ENCODE results near the gene STARD9.
"Not testable (repeated sequence)": the region's sequence is repeated elsewhere in the genome, so short reads cannot be mapped to it uniquely, and the experiment has no call there.

Gene STARD9

GRCh38 chr15:42575188-42576039, at the start of gene STARD9:
Gene STARD9, plus strand, starts transcription at chr15:42575606. Its CDS starts 110 bp downstream, at chr15:42575716.
- DNase-seq = peak; percentile 94

GRCh38 chr15:42528970-42529369, 46.4 kb upstream of the STARD9 start:
- no peak for DNase-seq

GRCh38 chr15:42533246-42533645, 42.2 kb upstream of the STARD9 start:
- no peak for DNase-seq

GRCh38 chr15:42544853-42545629, 30.4 kb upstream of the STARD9 start:
- DNase-seq = no peak

DNA sequence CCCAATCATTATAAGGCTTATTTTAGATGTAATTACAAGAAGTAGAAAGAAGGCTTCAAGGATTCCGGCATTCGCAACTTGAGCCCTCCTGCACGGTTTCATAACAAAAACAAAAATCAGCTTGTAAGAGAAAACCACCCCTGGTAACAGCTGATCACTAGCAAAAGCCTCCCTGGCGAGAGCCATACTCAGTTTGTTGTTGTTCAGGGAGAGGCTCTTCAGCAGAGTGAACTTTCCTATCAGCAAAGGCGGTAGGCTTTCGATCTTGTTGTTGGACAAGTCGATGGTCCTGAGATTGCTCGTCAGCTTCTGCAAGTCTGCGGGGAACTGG, 27.5 kb upstream of the STARD9 start:
- DNase-seq = no peak

- peak; percentile 87 for DNase-seq
Measured at GRCh38 chr15:42548249-42549031, 27.0 kb upstream of the STARD9 start, which contains the start of the genes HAUS2 and LRRC57. Gene HAUS2, plus strand, starts transcription at chr15:42548838. Its CDS starts 35 bp downstream, at chr15:42548873. Gene LRRC57, minus strand, starts transcription at chr15:42548793. Its CDS starts 359 bp downstream, at chr15:42548434.

- peak; percentile 8 for DNase-seq
Measured at GRCh38 chr15:42549032-42549491, 26.3 kb upstream of the STARD9 start.

DNA sequence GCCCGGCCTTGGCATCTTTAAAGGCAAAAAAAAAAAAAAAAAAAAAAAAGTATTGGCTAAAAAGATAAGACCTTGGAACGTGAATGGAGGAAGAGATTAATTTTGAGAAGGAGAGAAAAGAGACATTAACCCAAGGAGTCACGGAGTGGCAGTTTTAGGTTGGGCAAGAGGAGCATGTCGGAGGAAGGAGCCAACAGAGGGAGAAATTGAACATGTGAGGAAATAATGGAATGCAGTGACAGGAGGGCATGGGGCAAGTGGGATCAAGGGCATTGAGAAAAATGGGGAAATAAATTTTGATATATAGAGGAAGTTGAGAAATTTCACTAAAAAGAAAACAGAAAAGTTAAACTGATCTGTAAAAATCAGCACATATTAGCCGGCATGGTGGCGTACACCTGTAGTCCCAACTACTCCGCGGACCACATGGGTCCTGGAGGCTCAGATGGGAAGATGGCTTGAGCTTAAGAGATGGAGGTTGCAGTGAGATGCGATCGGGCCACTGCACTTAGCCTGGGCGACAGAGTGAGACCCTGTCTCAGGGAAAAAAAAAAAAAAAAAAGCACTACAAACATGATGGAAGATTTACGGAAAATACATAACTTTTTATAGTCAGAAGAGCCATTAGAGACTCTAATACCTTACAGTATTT, 25.5 kb upstream of the STARD9 start:
- DNase-seq = no peak

GRCh38 chr15:42553554-42553953, 21.9 kb upstream of the STARD9 start:
- no peak for DNase-seq

DNA sequence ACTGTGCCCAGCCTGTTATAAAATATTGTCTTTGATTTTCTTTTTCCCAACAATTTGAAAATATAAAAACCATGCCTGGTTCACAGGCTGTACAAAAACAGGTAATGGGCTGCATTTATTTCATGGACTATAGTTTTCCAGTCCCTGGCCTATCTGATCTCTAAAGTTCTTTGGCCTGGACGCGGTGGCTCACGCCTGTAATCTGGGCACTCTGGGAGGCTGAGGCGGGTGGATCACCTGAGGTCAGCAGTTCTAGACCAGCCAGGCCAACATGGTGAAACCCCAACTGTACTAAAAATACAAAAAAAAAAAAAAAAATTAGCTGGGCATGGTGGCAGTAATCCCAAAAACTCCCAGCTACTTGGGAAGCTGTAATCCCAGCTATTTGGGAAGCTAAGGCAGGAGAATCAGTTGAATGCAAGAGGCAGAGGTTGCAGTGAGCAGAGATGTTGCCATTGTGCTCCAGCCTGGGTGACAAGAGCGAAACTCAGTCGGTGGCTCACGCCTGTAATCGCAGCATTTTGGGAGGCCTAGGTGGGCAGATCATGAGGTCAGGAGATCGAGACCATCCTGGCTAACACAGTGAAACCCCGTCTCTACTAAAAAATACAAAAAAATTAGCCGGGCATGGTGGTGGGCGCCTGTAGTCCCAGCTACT, 18.7 kb upstream of the STARD9 start:
- not testable (repeated sequence) for DNase-seq

DNA sequence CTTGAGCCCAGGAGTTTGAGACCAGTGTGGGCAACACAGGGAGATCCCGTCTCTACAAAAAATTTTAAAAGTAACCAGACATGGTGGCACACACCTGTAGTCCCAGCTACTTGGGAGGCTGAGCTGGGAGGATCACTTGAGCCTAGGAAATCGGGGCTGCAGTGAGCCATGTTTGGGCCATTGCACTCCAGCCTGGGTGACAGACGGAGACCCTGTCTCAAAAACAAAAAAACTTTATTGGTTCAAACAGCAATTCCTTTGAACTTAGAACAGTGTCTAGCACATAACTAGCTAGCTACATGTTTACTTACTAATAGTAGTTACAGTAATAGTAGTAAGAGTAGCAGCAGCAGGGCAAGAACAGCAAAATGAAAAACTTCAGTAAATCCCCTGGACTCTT, 16.7 kb upstream of the STARD9 start:
- DNase-seq = no peak

DNA sequence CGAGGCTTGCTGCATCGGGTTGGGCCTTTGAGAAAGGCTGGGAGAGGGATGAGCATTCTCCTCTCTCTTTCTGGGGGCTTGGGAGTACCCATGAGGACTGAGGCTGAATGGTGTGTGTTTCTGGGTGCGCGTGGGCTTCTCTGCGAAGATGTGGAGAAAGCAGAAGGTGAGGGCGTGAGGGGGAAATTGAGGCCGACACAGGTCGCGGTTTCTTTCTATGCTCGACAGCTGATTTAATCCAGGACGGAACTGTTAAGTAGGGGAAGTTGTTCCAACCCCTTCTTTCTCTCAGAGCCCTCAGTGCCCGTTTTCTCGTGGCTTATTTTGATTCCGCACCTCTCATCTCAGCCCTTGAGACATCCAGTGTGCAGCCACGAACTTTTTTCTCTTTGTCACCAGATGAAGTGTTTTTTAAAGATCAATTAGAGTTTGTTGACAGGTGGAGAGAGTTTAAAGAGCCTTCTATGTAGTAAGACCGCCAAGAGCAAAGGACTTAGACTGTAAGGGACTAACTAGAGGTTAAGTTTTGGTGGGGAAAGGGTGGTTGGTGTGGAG, 711 bp downstream of the STARD9 start:
- no peak for DNase-seq

DNA sequence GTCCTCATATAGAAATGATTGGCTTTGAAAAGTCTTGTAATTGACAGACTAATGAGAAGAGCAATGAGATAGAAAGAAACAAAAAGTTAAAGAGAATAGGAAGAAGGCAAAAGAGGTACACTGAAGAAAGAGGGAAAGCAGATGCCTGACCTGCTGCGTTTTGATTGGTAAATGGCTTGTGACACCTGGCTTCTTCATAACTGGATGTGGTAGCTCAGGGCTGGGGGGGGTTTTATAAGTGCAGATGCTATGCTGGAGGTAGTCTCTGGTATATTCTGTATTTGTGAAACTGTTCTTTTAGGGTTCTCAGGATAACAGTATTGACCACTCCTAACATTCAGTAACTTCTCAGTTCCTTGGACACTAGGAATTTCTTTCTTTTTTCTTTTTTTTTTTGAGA, 1.4 kb downstream of the STARD9 start:
- DNase-seq = no peak

- DNase-seq = no peak
Measured at GRCh38 chr15:42577514-42578031, 2.2 kb downstream of the STARD9 start.

DNA sequence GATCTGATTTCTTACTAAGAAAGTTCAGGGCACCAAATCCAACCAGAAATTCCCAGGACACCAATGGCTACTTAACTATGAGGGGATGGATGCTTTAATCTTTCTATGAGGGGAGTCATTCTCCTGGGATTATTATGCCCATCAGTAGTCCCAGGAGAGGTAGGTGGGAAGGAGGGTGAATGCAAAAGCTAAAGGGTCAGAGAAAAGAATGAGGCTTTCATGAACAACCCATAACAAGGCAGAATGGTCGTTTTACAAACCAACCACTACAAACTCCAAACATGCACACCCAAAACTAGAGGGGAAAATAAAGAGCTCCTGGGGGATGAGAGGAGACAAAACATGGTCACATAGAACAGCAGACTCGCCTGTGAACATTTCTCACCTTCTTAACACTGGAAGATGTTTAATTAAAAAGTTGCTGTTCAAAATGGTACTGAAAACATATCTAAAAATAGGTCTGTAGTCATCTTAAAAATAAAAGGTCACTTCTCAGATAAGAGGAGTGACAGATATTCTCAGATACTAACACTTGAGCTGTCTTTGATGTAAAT, 3.7 kb downstream of the STARD9 start:
- no peak for DNase-seq

DNA sequence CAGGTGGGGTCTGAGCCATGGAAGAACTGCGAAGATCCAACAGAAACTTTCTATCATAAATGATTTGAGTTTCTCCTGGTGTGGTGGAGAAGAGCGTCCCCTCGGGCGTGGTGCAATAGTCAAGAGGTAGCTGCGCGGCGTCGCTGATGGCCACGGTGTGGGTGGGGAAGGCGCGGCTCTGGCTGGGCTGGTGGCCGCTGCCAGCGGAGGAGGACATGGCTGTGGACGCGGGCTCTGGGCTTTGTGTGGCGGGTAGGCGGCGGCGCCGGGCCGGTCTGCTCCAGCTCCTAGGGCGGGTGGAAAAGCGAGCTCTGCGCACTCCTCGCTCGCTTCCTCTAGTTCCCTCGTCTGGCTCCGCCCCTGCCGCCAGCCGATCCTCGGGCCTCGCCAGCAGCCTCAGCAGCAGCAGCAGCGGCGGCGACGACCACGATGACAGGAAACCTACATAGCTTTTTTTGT, 5.9 kb downstream of the STARD9 start:
- peak; percentile 72 for DNase-seq

- DNase-seq = no peak
Measured at GRCh38 chr15:42582569-42583375, 7.4 kb downstream of the STARD9 start.

- DNase-seq = no peak
Measured at GRCh38 chr15:42584031-42584765, 8.8 kb downstream of the STARD9 start.

DNA sequence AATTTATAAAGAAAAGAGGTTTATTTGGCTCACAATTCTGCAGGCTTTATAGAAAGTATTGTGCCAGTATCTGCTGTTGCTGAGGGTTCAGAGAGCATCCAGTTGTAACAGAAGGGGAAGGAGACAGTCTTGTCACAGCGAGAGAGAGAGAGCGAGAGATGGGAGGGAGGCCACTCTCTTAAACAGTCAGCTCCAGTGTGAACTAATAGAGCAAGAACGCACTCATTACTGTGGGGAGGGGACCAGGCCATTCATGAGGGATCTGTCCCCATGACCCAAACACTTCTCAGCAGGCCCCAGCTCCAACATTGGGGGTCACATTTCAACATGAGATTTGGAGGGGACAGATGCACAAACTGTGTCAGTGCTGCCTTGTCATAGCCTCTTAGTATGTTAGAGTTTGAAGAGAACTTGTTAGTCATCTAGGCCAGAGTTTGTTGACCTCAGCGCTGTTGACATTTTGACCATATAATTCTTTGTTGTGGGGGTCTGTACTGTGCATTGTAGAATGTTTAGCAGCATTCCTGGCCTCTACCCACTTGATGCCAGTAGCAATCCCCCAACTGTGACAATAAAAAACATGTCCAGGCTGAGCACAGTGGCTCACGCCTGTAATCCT, 15.3 kb downstream of the STARD9 start:
- no peak for DNase-seq

Measured in stimulated activated CD4-positive, alpha-beta T cell treated with anti-CD3 and anti-CD28 coated beads, Interleukin-4, amount 100 ng/mL, for 24 hours (primary cell).